Neural progenitor cell (in vitro differentiated cells): ENCODE data around the gene SMYD2.

Experiments
- EZH2 ChIP-seq: fragments of 200-600 bp; sonication (generic); IDR thresholded peaks from 2 replicates; pipeline ENCODE4 v1.6.1; 2017; ENCODE audit warnings: antibody characterized with exemption, mild to moderate bottlenecking, moderate library complexity
- TF ChIP-seq, protein P1 (sequence below): fragments of 200-600 bp; sonication (generic); IDR thresholded peaks from 2 replicates; pipeline ENCODE4 v1.5.1; 2017; ENCODE audit warnings: antibody characterized with exemption, mild to moderate bottlenecking

- TF ChIP-seq, protein P1, sequence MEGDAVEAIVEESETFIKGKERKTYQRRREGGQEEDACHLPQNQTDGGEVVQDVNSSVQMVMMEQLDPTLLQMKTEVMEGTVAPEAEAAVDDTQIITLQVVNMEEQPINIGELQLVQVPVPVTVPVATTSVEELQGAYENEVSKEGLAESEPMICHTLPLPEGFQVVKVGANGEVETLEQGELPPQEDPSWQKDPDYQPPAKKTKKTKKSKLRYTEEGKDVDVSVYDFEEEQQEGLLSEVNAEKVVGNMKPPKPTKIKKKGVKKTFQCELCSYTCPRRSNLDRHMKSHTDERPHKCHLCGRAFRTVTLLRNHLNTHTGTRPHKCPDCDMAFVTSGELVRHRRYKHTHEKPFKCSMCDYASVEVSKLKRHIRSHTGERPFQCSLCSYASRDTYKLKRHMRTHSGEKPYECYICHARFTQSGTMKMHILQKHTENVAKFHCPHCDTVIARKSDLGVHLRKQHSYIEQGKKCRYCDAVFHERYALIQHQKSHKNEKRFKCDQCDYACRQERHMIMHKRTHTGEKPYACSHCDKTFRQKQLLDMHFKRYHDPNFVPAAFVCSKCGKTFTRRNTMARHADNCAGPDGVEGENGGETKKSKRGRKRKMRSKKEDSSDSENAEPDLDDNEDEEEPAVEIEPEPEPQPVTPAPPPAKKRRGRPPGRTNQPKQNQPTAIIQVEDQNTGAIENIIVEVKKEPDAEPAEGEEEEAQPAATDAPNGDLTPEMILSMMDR, result no peak
- no peak for TF ChIP-seq EZH2
Observed at GRCh38 chr1:214318956-214319736, 38.2 kb downstream of the SMYD2 start.
